ENCODE results near the gene RAB28.
"Not testable (repeated sequence)": the region's sequence is repeated elsewhere in the genome, so short reads cannot be mapped to it uniquely, and the experiment has no call there.

Gene RAB28

DNA sequence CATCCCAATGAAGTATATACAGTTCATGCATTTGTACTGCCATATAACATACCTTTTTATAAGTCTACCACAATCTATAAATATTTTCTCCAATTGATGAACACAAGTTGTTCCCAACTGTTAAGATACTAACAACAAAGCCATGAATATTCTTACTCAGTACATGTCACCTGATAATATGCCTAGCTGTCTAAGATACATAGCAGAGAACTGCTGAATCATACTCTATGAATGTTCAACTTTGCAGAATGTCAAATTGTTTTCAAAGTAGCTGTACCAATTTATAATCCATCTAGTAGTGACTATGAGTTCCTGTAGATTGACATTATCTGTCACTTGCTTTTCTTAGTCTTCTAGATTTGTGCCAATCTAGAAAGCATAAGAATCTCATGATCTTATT, 84.9 kb downstream of the RAB28 start:
- Histone ChIP-seq H3K36me3 (ENCODE audit: insufficient read depth, low read length) (no peaks in the 10 kb centered on the region), H3K9me3 (ENCODE audit: control insufficient read depth, insufficient read depth, low read length) (no peaks in the 10 kb centered on the region), H3K9ac (ENCODE audit: low read depth, low read length) (no peak overlapping the region), H3K4me1 (ENCODE audit: insufficient read depth, low read length) (no peaks in the 10 kb centered on the region)

DNA sequence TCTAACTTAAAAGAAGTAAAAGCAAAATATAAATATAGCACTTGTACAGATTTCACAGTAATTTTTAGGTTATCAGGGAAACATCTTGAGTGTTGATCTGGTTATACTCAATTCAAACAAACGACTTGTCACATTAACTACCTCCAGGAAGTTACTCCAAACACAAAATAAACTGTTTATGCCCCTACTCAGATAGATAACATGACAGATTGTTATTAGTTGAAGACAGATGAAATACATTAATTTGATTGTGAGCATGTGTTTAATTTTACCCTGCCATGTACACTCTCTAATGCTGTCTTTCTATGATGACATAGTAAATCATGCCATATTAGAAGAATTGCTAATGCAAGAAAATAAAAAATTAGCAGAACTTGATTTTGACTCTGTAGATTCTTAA, 88.0 kb downstream of the RAB28 start:
- H3K4me1 ChIP-seq (ENCODE audit: insufficient read depth, low read length): no peaks in the 10 kb centered on the region
- H3K9ac ChIP-seq (ENCODE audit: low read depth, low read length): no peak overlapping the region
- no peaks in the 10 kb centered on the region for H3K9me3 ChIP-seq (ENCODE audit: control insufficient read depth, insufficient read depth, low read length)
- no peaks in the 10 kb centered on the region for H3K36me3 ChIP-seq (ENCODE audit: insufficient read depth, low read length)

DNA sequence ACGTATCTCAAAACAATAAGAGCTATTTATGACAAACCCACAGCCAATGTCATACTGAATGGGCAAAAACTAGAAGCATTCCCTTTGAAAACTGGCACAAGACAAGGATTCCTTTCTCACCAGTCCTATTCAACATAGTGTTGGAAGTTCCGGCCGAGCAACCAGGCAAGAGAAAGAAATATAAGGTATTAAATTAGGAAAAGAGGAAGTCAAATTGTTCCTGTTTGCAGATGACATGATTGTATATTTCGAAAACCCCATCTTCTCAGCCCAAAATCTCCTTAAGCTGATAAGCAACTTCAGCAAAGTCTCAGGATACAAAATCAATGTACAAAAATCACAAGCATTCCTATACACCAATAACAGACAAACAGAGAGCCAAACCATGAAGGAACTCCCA, 94.2 kb downstream of the RAB28 start:
- H3K9ac ChIP-seq (ENCODE audit: low read depth, low read length); H3K4me1 ChIP-seq (ENCODE audit: insufficient read depth, low read length); H3K9me3 ChIP-seq (ENCODE audit: control insufficient read depth, insufficient read depth, low read length); H3K36me3 ChIP-seq (ENCODE audit: insufficient read depth, low read length): not testable (repeated sequence)

DNA sequence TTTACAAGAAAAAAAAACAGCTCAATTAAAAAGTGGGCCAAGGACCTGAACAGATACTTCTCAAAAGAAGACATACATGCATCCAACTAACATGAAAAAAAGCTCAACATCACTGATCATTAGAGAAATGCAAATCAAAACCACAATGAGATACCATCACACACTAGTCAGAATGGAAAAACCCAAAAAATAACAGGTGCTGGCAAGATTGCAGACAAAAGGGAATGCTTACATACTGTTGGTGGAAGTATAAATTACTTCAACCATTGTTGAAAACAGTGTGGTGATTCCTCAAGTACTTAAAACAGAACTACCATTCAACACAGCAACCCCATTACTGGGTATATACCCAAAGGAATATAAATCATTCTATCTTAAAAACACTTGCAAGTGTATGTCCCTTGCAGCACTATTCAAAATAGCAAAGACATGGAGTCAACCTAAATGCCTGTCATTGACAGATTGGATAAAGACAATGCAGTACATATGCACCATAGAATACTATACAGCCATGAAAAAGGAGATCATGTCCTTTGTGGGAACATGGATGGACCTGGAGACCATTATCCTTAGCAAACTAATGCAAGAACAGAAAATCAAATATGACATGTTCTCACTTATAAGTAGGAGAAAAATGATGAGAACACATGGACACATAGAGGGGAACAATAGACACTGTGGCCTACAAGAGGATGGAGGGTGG, 97.6 kb downstream of the RAB28 start:
- Histone ChIP-seq H3K9ac (ENCODE audit: low read depth, low read length) (no peak overlapping the region), H3K36me3 (ENCODE audit: insufficient read depth, low read length) (no peaks in the 10 kb centered on the region), H3K4me1 (ENCODE audit: insufficient read depth, low read length) (no peaks in the 10 kb centered on the region), H3K9me3 (ENCODE audit: control insufficient read depth, insufficient read depth, low read length) (no peaks in the 10 kb centered on the region)

DNA sequence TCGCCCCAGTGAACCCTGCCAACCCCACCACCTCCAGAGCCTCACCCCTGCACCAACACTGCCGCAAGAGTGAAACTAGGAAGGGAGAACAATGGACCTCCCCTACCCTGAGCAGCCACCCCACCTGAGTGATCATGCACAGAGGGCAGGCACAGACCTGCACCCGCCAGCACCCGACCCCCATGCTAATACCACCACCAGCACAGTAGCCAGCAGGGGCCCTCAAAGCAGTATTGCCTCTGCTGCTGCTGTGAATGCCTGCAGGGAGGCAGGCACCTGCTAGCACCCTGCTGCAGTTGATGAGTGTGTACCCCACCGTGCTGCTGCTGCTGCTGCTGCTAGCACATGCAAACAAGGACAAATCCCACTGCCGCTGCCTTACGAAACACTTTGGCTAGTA, 100.1 kb downstream of the RAB28 start:
- H3K36me3 ChIP-seq (ENCODE audit: insufficient read depth, low read length): no peaks in the 10 kb centered on the region
- no peaks in the 10 kb centered on the region for H3K4me1 ChIP-seq (ENCODE audit: insufficient read depth, low read length)
- no peaks in the 10 kb centered on the region for H3K9me3 ChIP-seq (ENCODE audit: control insufficient read depth, insufficient read depth, low read length)
- H3K9ac ChIP-seq (ENCODE audit: low read depth, low read length): no peak overlapping the region

DNA sequence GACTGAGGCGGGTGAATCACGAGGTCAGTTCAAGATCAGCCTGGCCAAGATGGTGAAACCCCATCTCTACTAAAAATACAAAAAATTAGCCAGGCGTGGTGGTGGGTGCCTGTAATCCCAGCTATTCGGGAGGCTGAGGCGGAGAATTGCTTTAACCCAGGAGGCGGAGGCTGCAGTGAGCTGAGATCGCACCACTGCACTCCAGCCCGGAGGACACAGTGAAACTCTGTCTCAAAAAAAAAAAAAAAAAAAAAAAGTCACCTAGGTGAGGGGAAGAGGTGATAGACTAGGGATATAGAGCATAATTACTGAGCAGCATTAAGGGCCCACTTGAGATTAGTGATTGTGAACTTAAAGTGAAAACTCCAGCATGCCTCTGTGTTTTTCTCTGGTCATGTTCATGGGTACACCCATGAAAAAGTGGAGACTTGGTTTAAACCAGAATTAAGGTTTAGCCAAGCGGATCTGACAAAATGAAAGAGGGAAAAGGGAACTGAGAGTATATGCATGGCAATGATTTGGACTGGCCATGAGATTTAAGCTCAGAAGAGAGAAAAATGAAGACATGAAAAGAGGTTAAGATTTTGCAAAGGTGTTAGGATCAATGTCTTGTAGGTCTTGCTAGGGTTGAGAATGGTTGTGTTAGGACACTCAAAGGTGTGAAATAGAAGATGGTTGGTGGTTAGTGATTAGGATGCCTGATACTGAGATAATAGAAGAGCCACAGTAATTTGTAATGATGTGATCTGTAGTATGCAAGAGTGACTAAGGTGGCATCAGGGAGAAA, 105.0 kb downstream of the RAB28 start:
- no peaks in the 10 kb centered on the region for H3K4me1 ChIP-seq (ENCODE audit: insufficient read depth, low read length)
- no peaks in the 10 kb centered on the region for H3K9me3 ChIP-seq (ENCODE audit: control insufficient read depth, insufficient read depth, low read length)
- no peak overlapping the region for H3K9ac ChIP-seq (ENCODE audit: low read depth, low read length)
- H3K36me3 ChIP-seq (ENCODE audit: insufficient read depth, low read length): no peaks in the 10 kb centered on the region

DNA sequence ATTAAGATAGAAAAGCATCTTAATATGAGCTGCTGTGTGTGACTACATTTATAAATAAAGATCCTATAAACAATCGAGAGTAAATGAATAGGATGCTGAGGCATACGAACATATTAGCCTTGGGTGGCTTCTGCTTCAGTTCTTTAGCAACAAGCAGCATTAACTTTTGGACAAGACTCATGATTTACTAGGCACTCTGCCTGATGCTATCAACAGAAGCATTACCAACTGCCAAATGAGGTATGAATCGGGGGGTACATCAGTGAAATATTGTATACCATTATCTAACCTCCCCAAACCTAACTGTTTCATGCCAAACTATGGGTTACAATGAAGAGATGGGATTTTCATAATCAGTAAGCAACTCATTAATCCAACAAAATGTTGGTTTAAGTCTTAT, 113.1 kb downstream of the RAB28 start:
- H3K36me3 ChIP-seq (ENCODE audit: insufficient read depth, low read length): no peaks in the 10 kb centered on the region
- no peak overlapping the region for H3K9ac ChIP-seq (ENCODE audit: low read depth, low read length)
- no peaks in the 10 kb centered on the region for H3K4me1 ChIP-seq (ENCODE audit: insufficient read depth, low read length)
- H3K9me3 ChIP-seq (ENCODE audit: control insufficient read depth, insufficient read depth, low read length): no peaks in the 10 kb centered on the region

DNA sequence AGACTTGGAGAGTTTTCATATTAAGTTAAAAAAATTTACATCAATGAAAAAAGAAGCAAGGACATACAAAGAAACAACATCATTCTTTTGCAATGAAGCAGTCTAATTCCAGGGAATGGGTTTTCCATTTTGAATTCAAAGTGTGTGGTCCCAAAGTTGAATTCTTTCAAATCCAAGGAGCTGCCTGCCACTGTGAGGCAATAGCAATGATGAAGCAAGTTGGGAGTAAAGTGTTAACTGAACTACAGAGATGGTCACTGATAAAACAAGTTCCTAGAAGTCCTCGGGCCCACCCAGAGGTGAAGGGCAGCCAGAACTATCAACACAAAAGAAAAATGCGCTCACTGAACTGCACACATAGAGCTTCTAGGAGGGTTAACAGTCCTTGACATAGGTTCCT, 115.9 kb downstream of the RAB28 start:
- no peaks in the 10 kb centered on the region for H3K9me3 ChIP-seq (ENCODE audit: control insufficient read depth, insufficient read depth, low read length)
- no peaks in the 10 kb centered on the region for H3K4me1 ChIP-seq (ENCODE audit: insufficient read depth, low read length)
- H3K36me3 ChIP-seq (ENCODE audit: insufficient read depth, low read length): no peaks in the 10 kb centered on the region
- no peak overlapping the region for H3K9ac ChIP-seq (ENCODE audit: low read depth, low read length)

DNA sequence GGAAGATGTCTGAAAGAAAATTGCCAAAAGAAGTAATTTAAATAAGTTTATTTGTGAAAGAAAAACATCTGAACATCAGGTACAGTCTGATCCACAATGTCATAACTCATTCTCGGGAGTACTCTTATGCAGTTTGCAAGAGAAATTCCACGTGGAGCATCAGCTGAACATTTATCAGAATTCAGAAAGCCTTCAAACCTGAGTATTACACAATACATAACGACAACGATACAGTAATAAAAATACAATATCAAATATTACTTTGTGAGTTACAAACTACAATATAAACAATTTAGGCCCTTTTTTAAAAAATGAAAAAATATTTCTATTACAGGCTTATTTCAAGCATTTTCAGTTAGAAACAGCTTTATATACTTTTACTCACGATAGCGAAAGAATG, 116.4 kb downstream of the RAB28 start:
- Histone ChIP-seq H3K9me3 (ENCODE audit: control insufficient read depth, insufficient read depth, low read length) (no peaks in the 10 kb centered on the region), H3K4me1 (ENCODE audit: insufficient read depth, low read length) (no peaks in the 10 kb centered on the region), H3K9ac (ENCODE audit: low read depth, low read length) (no peak overlapping the region), H3K36me3 (ENCODE audit: insufficient read depth, low read length) (no peaks in the 10 kb centered on the region)

DNA sequence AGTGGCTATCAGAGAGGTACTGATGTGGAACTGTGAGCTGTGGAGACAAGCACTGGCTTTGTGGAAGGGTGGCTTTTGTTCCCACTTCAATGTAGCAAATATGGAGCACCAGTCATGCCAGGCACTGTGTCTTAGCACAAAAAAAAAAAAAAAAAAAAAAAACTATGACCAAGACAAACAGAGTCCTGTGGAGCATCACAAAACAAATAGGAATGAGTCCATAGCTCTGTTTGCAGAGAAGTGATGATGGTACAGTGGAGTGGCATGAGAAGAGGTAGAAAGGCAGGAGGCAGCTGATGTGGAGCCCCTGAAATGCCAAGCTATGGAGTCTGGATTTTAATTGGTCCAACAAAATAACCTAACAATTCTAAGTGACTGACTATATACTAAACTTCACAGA, 116.9 kb downstream of the RAB28 start:
- Histone ChIP-seq H3K9ac (ENCODE audit: low read depth, low read length) (no peak overlapping the region), H3K9me3 (ENCODE audit: control insufficient read depth, insufficient read depth, low read length) (no peaks in the 10 kb centered on the region), H3K36me3 (ENCODE audit: insufficient read depth, low read length) (no peaks in the 10 kb centered on the region), H3K4me1 (ENCODE audit: insufficient read depth, low read length) (no peaks in the 10 kb centered on the region)

DNA sequence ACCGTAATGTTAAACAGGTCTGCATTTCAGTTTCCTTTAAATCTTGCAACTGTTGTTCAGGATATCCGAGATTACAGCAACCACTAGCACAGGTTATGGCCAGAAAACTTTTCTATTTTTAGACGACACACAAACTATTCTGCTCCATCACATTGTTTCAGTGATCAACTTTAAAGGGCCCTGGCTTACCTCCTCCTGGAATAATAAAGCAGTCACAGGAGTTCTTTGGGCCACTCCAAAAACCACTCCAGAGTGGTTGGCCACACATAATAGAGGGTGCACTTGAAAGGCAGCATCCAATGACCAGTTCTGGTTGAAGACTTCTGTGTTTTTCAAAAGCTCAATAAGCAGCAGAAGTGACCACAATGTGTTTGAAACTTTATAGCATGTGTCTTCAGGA, 118.9 kb downstream of the RAB28 start:
- Histone ChIP-seq H3K9me3 (ENCODE audit: control insufficient read depth, insufficient read depth, low read length) (no peaks in the 10 kb centered on the region), H3K36me3 (ENCODE audit: insufficient read depth, low read length) (no peaks in the 10 kb centered on the region), H3K4me1 (ENCODE audit: insufficient read depth, low read length) (no peaks in the 10 kb centered on the region), H3K9ac (ENCODE audit: low read depth, low read length) (no peak overlapping the region)

DNA sequence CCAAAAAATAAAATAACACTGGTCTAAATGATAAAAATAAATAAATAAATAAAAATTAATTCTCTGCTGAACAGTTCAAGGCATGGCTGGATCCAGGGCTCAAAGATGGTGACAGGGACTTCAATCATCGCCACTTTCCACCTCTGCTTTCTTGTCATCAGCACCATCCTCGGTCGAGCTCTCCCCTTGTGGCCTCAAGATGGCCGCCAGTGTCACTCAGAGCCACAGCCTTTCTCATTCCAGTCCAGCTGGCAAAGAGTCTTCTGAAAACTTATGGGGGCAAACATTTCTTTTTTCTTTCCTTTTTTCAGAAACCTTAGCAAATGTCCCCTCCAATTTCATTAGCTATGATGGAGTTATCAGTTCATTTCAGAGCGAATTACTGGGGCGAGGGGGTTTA, 119.5 kb downstream of the RAB28 start:
- Histone ChIP-seq H3K9ac (ENCODE audit: low read depth, low read length) (no peak overlapping the region), H3K9me3 (ENCODE audit: control insufficient read depth, insufficient read depth, low read length) (no peaks in the 10 kb centered on the region), H3K36me3 (ENCODE audit: insufficient read depth, low read length) (no peaks in the 10 kb centered on the region), H3K4me1 (ENCODE audit: insufficient read depth, low read length) (no peaks in the 10 kb centered on the region)

DNA sequence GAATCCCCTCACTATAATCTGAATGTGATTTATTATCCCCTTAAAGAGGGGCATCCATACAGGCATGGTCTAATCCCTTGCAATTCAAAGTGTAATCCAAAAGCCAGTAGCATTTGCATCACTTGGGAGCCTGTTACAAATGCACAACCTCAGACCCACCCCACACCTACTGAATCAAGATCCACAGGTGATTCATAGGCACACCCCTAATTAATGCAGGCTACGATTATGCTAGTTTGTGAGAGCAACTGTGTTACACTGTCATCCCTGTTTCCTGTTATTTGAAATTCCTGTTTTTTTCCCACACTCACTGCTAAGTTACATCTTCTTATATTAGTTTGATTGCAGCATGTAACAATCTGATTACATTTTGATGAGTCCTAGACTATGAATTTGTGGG, 120.0 kb downstream of the RAB28 start:
- no peaks in the 10 kb centered on the region for H3K9me3 ChIP-seq (ENCODE audit: control insufficient read depth, insufficient read depth, low read length)
- H3K36me3 ChIP-seq (ENCODE audit: insufficient read depth, low read length): no peaks in the 10 kb centered on the region
- H3K4me1 ChIP-seq (ENCODE audit: insufficient read depth, low read length): no peaks in the 10 kb centered on the region
- H3K9ac ChIP-seq (ENCODE audit: low read depth, low read length): no peak overlapping the region

DNA sequence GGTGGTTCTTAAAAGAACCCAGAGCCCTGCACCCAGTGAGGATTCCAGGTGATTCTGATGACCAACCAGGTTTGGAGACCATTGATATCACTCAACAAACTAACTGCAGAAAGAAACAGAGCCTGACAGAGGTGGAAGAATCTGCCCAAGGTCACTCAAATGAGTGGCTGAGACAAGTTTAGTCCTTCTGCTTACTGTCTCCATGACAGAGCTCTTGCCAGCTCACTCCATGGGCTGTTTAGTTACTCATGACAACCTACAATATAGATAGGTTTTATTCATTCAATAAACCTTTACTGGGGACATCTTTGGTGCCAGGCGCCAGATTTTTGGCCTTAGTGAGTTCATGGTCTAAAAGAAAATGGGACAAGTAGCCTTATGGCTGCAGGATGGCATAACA, 124.3 kb downstream of the RAB28 start:
- H3K9me3 ChIP-seq (ENCODE audit: control insufficient read depth, insufficient read depth, low read length): no peaks in the 10 kb centered on the region
- no peak overlapping the region for H3K9ac ChIP-seq (ENCODE audit: low read depth, low read length)
- no peaks in the 10 kb centered on the region for H3K4me1 ChIP-seq (ENCODE audit: insufficient read depth, low read length)
- no peaks in the 10 kb centered on the region; the same call in 1 of the 2 replicates for H3K36me3 ChIP-seq (ENCODE audit: insufficient read depth, low read length)

DNA sequence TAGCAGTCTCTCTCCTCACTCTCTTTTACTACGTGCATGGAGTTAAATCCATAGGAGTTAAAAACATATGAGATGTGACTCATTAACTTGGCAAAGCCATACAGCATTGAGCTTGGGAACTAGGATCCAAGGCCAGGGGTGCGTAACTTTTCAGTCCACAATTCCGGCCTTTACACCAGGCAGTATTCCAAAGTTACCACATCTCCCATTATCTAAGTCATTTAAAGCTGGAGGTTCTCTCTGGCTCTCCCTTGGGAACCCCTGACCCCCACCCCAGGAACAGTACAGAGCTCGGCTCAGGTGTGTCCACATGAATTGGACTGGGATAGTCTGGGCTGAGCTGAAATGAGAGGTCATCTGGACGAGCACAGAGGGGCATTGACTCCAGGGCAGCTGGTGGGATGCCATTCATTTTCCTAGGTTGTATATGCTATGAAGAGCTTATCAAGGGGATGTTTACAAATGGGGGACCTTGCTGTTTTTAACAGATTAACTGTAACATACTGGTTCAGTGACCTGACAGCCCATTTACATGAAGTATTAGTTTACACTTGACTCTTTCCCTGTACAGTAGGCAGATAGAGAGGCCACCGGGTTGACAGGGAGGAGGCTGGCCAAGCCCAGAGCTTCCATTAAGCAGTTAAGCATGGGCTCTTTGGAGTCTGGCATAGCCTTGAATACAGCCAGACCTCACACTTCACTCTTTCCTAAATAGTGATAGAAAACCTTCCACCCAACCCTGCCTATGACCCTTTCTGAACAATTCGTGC, 128.8 kb downstream of the RAB28 start:
- no peaks in the 10 kb centered on the region; the same call in 1 of the 2 replicates for H3K36me3 ChIP-seq (ENCODE audit: insufficient read depth, low read length)
- H3K4me1 ChIP-seq (ENCODE audit: insufficient read depth, low read length): no peaks in the 10 kb centered on the region
- H3K9ac ChIP-seq (ENCODE audit: low read depth, low read length): no peak overlapping the region
- no peaks in the 10 kb centered on the region; the same call in 1 of the 2 replicates for H3K9me3 ChIP-seq (ENCODE audit: control insufficient read depth, insufficient read depth, low read length)
